RWPE1 (cell line): ENCODE data around the gene MELK.
"Not testable (repeated sequence)": the region's sequence is repeated elsewhere in the genome, so short reads cannot be mapped to it uniquely, and the experiment has no call there.

Experiments
- CTCF ChIA-PET: fragments of 350-600 bp; sonication (Branson Sonifier 250); formaldehyde crosslinking; extraction: SDS; loops from one replicate; lab custom pipeline; 2021; lab: Yijun Ruan, JAX
- POLR2A ChIA-PET: fragments of 400-600 bp; formaldehyde crosslinking; extraction: SDS; loops from one replicate; lab custom pipeline; 2020; ENCODE audit warnings: antibody characterized with exemption; ENCODE audit not compliant: low non-redundant PET; lab: Yijun Ruan, JAX
- DNase-seq: peaks from one replicate; pipeline ENCODE4 v3.0.0; 2012; ENCODE audit warnings: low spot score
- H3K27ac ChIP-seq: fragments of 450-650 bp; 2 replicates; pipeline ENCODE4 v1.5.1; 2017
- CTCF ChIP-seq: fragments of 450-650 bp; conservative IDR thresholded peaks from 2 replicates; pipeline ENCODE4 v1.5.1; 2017; ENCODE audit warnings: low read depth, mild to moderate bottlenecking

MELK gene

GRCh38 chr9:36559036-36559695 is 13.5 kb upstream of the MELK start:
- ChIA-PET CTCF (interaction anchor here (1.5 kb wide), 1 partner anchor 152 kb away, joined by 4 read pairs; no protein-coding TSS in a partner anchor), POLR2A (no interaction called here)
- no peak overlapping the region for H3K27ac ChIP-seq
- DNase-seq, result no peak
- no peak for TF ChIP-seq CTCF

- ChIA-PET POLR2A (no interaction called here), CTCF (interaction anchor here (1.5 kb wide), 1 partner anchor 154 kb away, joined by 4 read pairs; no protein-coding TSS in a partner anchor)
- H3K27ac ChIP-seq, result no peak overlapping the region
- DNase-seq, result no peak
- TF ChIP-seq CTCF, result no peak
These were observed 11.9 kb upstream of the MELK start for GRCh38 chr9:36560771-36561170.

GRCh38 chr9:36562801-36563200 is 9.9 kb upstream of the MELK start:
- POLR2A ChIA-PET, CTCF ChIA-PET, H3K27ac ChIP-seq, DNase-seq: not testable (repeated sequence)

- H3K27ac ChIP-seq, result peak overlapping the region; percentile 89
- TF ChIP-seq CTCF, result no peak
- POLR2A ChIA-PET, result no interaction called here
- CTCF ChIA-PET, result interaction anchor here (0.5 kb wide), 1 partner anchor 117 kb away, joined by 3 read pairs; no protein-coding TSS in a partner anchor
- peak; percentile 50 for DNase-seq
These were observed 5.9 kb upstream of the MELK start for GRCh38 chr9:36566813-36567221.

GRCh38 chr9:36568681-36569080 is 4.0 kb upstream of the MELK start:
- DNase-seq, POLR2A ChIA-PET, H3K27ac ChIP-seq: not testable (repeated sequence)
- CTCF ChIA-PET, result interaction anchor here (1.0 to 1.1 kb wide), 2 partner anchors 13 to 162 kb away, joined by 4 to 5 read pairs; no protein-coding TSS in a partner anchor

- H3K27ac ChIP-seq, result no peak overlapping the region
- ChIA-PET CTCF (interaction anchor here (0.5 to 0.6 kb wide), 2 partner anchors 9 to 191 kb away, joined by 3 read pairs; no protein-coding TSS in a partner anchor), POLR2A (no interaction called here)
- TF ChIP-seq CTCF, result no peak
- DNase-seq, result no peak
These were observed 1.4 kb upstream of the MELK start for GRCh38 chr9:36571333-36571732.

- not testable (repeated sequence) for DNase-seq
- peak overlapping the region; percentile 88 for H3K27ac ChIP-seq
- CTCF ChIA-PET, result interaction anchor here (0.6 kb wide), 1 partner anchor 81 kb away, joined by 4 read pairs; no protein-coding TSS in a partner anchor
- POLR2A ChIA-PET, result interaction anchor here (0.7 kb wide), 1 partner anchor 120 kb away, joined by 3 read pairs; no protein-coding TSS in a partner anchor
These were observed 1.4 kb downstream of the MELK start for GRCh38 chr9:36574045-36574444.

- DNase-seq, result peak; percentile 30
- H3K27ac ChIP-seq, result no peak overlapping the region
- no peak for TF ChIP-seq CTCF
- CTCF ChIA-PET, result interaction anchor here (0.6 kb wide), 1 partner anchor 168 kb away, joined by 3 read pairs; no protein-coding TSS in a partner anchor
- POLR2A ChIA-PET, result interaction anchor here (0.6 kb wide), 1 partner anchor 41 kb away, joined by 10 read pairs; no protein-coding TSS in a partner anchor
These were observed 2.8 kb downstream of the MELK start for GRCh38 chr9:36575411-36575882.
